Activated CD8-positive, alpha-beta T cell treated with anti-CD3 and anti-CD28 coated beads, Interleukin-2, amount 10 ng/mL, durations not matched to agents 7 days and 5 days (primary cell): ENCODE data around the gene CBARP. TPM values are rescaled to one million over a fixed set of nuclear protein-coding genes. Genes with fewer than 3 reads are reported as not detected.
A peak's percentile ranks its signal among the peaks of the same experiment; 100 is the strongest.

Experiments used
- ATAC-seq: fragments of 150-1000 bp; cut with Tn5 transposase; one replicate; pipeline ENCODE4 v1.10.0; 2021; ENCODE audit warnings: moderate library complexity
- CTCF ChIA-PET: fragments of 350-600 bp; sonication (Branson Sonifier 250); formaldehyde crosslinking; loops from one replicate; lab custom pipeline; 2021; ENCODE audit warnings: antibody characterized with exemption; lab: Charles Lee
- POLR2A ChIA-PET: fragments of 350-600 bp; sonication (Branson Sonifier 250); formaldehyde crosslinking; loops from one replicate; lab custom pipeline; 2021; ENCODE audit warnings: antibody characterized with exemption; lab: Charles Lee
- DNase-seq: peaks from one replicate; pipeline ENCODE4 v3.0.0-alpha.2; 2020
- H3K27ac Mint-ChIP-seq: one replicate; pipeline ENCODE4 v1.8.0; 2021; ENCODE audit warnings: mild to moderate bottlenecking, mixed read lengths
- H3K27me3 Mint-ChIP-seq: one replicate; pipeline ENCODE4 v1.8.0; 2021; ENCODE audit warnings: low read depth, mixed read lengths
- H3K36me3 Mint-ChIP-seq: one replicate; pipeline ENCODE4 v1.8.0; 2021; ENCODE audit warnings: low read depth, mixed read lengths
- H3K4me1 Mint-ChIP-seq: one replicate; pipeline ENCODE4 v1.8.0; 2021; ENCODE audit warnings: low read depth, mixed read lengths
- H3K4me3 Mint-ChIP-seq: one replicate; pipeline ENCODE4 v1.8.0; 2021; ENCODE audit warnings: mild to moderate bottlenecking, mixed read lengths
- H3K9me3 Mint-ChIP-seq: one replicate; pipeline ENCODE4 v1.8.0; 2022; ENCODE audit warnings: mixed read lengths; ENCODE audit not compliant: insufficient read depth
- total RNA-seq, 2 experiments: library from RNA; stranded (reverse); gene quantifications; one replicate each; pipeline ENCODE4 v1.2.3, GENCODE V29; 2021

CBARP gene
- total RNA-seq, 2 experiments from 2014 or later = 0.10 TPM; not detected in 1

DNA sequence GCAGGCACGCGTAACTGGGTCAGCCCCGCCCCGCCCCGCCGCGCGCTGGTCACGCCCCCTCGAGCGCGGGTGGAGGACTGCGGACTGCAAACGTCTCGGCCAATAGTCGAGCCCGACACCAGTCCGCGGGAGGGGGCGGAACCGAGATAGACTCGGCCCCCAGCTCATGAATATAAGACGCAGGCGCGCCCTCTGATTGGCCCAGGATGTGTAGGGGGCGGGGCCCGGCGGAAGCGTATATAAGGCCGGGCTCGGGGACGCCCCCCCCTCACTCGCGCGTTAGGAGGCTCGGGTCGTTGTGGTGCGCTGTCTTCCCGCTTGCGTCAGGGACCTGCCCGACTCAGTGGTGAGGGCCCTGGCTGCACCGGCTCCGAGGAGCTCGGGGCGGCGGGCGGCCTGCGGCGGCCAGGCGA is 31.3 kb upstream of the CBARP start, which contains the start of gene CIRBP:
CIRBP (plus strand) TSS at position 268 of the 413 bp plus-strand sequence. CDS start 1,602 bp downstream, outside the sequence.
- Mint-ChIP-seq H3K9me3 (no peaks in the 10 kb centered on the region), H3K4me1 (peaks cover 75% of the 10 kb centered on the region), H3K36me3 (peaks cover 51% of the 10 kb centered on the region), H3K4me3 (peak within 1 kb of the TSS; percentile 83), H3K27me3 (peaks cover 2% of the 10 kb centered on the region), H3K27ac (peak within 1 kb of the TSS; percentile 90)
- ChIA-PET CTCF (interaction anchor here (0.8 to 5.2 kb wide), 5 partner anchors 9 to 47 kb away, joined by 3 to 606 read pairs (median 4); partner anchors contain the start of gene ATP5F1D), POLR2A (interaction anchor here (0.5 to 4.4 kb wide), 46 partner anchors 8 to 781 kb away, joined by 3 to 218 read pairs (median 5); partner anchors contain the start of genes ABCA7, ARHGAP45, ATP5F1D and CNN2)
- peak; percentile 100 for DNase-seq
- peak; percentile 76 for ATAC-seq

DNA sequence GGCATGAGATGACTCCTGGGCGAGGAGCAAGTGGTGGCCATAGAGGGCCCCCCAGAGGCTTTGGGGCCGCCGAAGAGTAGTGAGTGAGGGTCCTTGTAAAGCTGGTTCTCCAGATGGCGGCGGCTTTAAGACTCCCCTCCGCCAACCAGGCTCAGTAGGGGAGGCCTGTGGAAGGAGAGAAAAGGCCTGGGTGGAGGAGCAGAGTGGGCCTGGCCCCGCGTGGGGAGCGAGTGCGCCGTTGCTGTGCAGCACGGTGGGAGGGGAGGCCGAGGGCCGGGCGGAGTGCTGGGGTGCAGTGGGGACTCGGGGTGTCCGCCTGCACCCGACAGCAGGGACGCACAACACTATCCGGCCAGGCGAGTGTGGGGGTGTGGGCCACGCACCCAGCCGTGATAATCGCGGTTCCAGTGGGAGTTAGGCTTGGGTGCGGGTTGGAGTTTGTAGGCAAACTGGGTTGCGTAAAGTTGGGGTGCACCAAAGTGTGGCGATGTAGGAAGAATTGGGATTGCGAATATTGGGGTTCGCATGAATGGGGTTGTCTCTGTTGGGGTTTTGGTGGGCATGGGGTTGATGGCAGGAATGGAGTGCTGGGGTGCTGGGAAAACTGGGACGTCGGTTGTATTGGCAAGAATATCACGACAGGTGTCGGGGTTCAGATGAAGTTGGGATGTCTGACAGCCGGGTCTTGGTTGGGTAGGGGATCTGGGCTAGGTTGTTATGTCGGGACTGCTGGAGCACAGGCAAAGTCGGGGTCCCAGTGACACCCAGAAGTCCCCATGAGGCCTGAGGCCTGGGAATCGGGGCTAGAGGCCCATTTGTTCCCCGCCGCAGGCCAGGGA is 30.6 kb upstream of the CBARP start:
- ChIA-PET POLR2A (interaction anchor here (0.6 to 4.4 kb wide), 38 partner anchors 9 to 781 kb away, joined by 3 to 218 read pairs (median 6); partner anchors contain the start of genes ARHGAP45, ATP5F1D and CNN2), CTCF (interaction anchor here (0.8 to 5.2 kb wide), 6 partner anchors 9 to 46 kb away, joined by 3 to 606 read pairs (median 4); partner anchors contain the start of gene ATP5F1D)
- H3K4me3 Mint-ChIP-seq = peak overlapping the region; percentile 64
- H3K27ac Mint-ChIP-seq = peak overlapping the region; percentile 85
- H3K27me3 Mint-ChIP-seq = peaks cover 2% of the 10 kb centered on the region
- ATAC-seq = no peak
- peaks cover 70% of the 10 kb centered on the region for H3K4me1 Mint-ChIP-seq
- no peaks in the 10 kb centered on the region for H3K9me3 Mint-ChIP-seq
- H3K36me3 Mint-ChIP-seq = peaks cover 44% of the 10 kb centered on the region
- no peak for DNase-seq

DNA sequence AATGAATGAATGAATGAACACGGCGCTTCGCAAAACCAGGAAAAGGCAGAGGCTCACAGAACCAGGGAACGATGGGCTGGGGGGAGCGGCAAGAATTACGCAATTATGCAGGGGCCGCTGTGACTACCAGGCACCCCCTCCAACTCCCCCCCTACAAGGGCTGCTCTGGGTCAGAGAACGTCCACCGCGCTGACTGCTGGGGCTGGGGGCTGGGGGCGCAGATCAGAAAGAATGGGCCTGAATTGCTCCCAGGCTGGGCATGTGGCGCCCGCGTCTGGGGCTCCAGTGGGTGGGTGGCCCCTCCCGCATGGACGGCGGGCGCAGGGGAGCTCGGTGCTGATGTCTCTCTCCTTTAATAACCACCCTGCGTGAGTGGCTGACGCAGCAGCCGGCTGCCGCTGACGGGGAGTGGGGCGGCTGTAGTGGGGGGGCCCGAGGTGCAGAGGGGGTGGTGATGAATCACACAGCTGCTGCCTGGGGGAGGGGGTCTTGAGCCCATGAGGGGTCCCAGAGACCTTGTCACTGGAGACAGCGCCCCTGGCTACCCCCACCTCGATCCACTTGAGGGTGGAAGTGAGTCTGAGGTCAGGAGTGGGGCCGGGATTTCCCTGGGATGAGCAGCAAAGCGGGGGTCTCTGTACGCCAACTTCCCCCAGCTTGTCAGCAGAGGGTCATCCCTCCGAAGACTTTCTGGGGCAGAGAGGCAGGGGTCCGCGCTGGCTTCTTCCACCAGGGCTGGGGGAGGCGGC is 29.8 kb upstream of the CBARP start:
- no peak for ATAC-seq
- no peak for DNase-seq

DNA sequence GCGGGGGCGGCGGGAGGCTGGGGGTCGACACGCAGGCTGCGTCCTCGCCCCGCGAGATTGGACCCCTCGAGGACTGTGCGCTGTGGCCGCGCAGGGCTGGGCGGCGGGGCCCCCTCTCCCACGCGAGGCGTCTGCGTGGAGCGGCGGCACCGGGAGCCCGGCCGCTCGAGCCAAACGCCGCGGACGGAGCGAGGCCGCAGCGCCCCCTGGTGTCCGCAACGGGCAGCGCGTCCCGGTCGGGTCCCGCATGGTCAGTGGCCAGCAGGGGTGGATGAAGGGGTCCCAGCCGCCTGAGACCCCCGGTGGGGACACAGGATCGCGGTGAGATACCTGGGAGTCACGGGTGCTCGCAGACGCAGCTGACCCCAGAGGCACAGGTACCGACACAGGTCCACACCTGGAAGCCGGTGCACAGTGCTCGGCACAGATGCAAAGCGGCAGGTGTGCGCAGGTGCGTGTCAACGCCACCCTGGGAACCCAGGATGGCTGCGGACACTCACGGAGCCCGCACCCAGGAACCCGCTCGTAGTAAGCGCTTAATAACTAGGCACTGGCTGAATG is 29.2 kb upstream of the CBARP start:
- Mint-ChIP-seq H3K27ac (no peak overlapping the region), H3K4me1 (peaks cover 70% of the 10 kb centered on the region), H3K36me3 (peaks cover 33% of the 10 kb centered on the region), H3K27me3 (peaks cover 2% of the 10 kb centered on the region), H3K4me3 (peak overlapping the region; percentile 54), H3K9me3 (no peaks in the 10 kb centered on the region)
- ChIA-PET POLR2A (interaction anchor here (0.7 to 4.4 kb wide), 6 partner anchors 8 to 192 kb away, joined by 3 to 218 read pairs (median 4); partner anchors contain the start of genes ATP5F1D and FAM174C), CTCF (interaction anchor here (0.9 to 5.2 kb wide), 22 partner anchors 8 to 609 kb away, joined by 3 to 606 read pairs (median 4); partner anchors contain the start of genes ARHGAP45, ATP5F1D and FAM174C)
- ATAC-seq (peak; percentile 7), DNase-seq (peak; percentile 80)

More for the DNA sequence above, 29.8 kb upstream of the CBARP start:
- peaks cover 39% of the 10 kb centered on the region for H3K36me3 Mint-ChIP-seq
- POLR2A ChIA-PET = interaction anchor here (1.1 to 4.4 kb wide), 4 partner anchors 10 to 188 kb away, joined by 4 to 218 read pairs (median 42); partner anchors contain the start of gene ATP5F1D
- peak overlapping the region; percentile 54 for H3K4me3 Mint-ChIP-seq
- peaks cover 72% of the 10 kb centered on the region for H3K4me1 Mint-ChIP-seq
- peaks cover 2% of the 10 kb centered on the region for H3K27me3 Mint-ChIP-seq
- H3K27ac Mint-ChIP-seq = no peak overlapping the region
- no peaks in the 10 kb centered on the region for H3K9me3 Mint-ChIP-seq
- CTCF ChIA-PET = interaction anchor here (1.3 to 5.2 kb wide), 5 partner anchors 8 to 137 kb away, joined by 3 to 606 read pairs (median 18); partner anchors contain the start of genes ATP5F1D and FAM174C

DNA sequence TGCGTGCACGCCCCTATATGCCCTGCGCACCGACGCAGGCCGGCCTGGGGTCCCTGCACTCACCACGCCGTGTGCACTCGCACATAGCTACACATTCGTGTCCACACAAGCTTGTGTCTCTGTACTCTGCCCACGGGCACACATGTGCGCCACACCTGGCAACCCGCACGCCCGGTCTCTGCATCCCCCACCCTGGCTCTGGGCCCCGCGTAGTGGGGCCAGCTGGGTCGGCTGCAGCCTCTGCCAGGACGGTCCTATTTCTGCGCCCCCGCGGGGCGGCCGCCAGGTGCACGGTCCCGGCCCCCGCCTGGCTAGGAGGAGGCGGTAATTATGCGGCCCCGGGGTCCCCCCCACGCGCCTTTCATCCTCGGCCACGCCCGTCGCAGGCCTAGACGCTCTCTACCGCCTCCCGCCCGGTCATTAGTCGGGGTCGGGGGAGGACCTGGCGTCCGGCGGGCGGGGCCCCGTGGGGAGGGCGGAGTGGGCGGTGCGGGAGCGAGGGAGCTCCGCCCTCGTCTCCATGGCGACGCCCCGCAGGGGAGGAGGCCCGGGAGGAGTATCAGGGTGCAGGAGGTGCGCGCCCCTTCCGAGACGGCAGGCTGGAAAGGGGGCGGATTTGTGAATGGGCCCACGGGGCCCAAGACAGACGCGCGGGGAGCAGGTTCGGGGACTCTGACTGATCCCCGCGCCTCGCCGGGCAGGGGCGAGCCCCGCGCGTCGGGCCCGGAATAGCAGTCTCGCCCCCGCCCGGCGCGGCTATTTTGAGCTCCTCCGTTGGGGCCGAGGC is 28.5 kb upstream of the CBARP start:
- Mint-ChIP-seq H3K36me3 (peaks cover 32% of the 10 kb centered on the region), H3K27ac (peak overlapping the region; percentile 82), H3K9me3 (no peaks in the 10 kb centered on the region), H3K4me3 (peak overlapping the region; percentile 69), H3K4me1 (peaks cover 70% of the 10 kb centered on the region), H3K27me3 (peaks cover 2% of the 10 kb centered on the region)
- ChIA-PET POLR2A (interaction anchor here (0.7 to 4.4 kb wide), 6 partner anchors 9 to 192 kb away, joined by 3 to 218 read pairs (median 4); partner anchors contain the start of genes ATP5F1D and FAM174C), CTCF (interaction anchor here (0.7 to 5.2 kb wide), 24 partner anchors 9 to 610 kb away, joined by 3 to 606 read pairs (median 4); partner anchors contain the start of genes ARHGAP45, ATP5F1D and FAM174C)
- ATAC-seq (peak; percentile 50), DNase-seq (peak; percentile 93)

DNA sequence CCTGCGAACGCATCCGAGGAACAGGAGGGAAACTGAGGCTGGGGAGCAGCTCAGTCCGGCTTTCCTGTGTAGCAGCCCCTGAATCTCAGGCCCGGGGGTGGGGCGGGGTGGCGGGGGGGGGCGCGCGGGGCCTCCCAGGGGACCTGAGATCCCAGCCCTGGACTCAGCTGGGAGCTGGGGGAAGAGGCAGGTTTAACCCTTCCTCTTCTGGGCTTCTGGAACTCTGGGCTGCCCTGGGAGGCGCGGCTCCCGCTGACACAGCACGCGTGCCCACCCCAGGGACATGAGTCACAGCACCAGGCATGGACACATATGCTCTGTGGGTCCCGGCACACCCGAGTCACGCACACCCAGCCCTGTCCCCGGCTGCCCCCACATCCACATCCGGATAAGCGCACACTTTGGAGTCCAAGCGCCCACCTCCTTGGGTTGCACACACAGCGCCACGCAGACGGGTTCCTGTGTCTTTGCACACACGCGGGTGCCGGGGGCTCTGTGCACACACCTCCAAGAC is 27.9 kb upstream of the CBARP start:
- peak; percentile 76 for DNase-seq
- POLR2A ChIA-PET = interaction anchor here (3.0 to 4.4 kb wide), 2 partner anchors 13 to 22 kb away, joined by 10 to 218 read pairs; partner anchors contain the start of gene ATP5F1D
- CTCF ChIA-PET = interaction anchor here (1.0 to 5.2 kb wide), 6 partner anchors 13 to 611 kb away, joined by 3 to 606 read pairs (median 6); partner anchors contain the start of gene ATP5F1D
- Mint-ChIP-seq H3K27me3 (peaks cover 2% of the 10 kb centered on the region), H3K36me3 (peaks cover 25% of the 10 kb centered on the region), H3K4me1 (peaks cover 65% of the 10 kb centered on the region), H3K4me3 (peak overlapping the region; percentile 69), H3K27ac (peak overlapping the region; percentile 82), H3K9me3 (no peaks in the 10 kb centered on the region)
- ATAC-seq = no peak

DNA sequence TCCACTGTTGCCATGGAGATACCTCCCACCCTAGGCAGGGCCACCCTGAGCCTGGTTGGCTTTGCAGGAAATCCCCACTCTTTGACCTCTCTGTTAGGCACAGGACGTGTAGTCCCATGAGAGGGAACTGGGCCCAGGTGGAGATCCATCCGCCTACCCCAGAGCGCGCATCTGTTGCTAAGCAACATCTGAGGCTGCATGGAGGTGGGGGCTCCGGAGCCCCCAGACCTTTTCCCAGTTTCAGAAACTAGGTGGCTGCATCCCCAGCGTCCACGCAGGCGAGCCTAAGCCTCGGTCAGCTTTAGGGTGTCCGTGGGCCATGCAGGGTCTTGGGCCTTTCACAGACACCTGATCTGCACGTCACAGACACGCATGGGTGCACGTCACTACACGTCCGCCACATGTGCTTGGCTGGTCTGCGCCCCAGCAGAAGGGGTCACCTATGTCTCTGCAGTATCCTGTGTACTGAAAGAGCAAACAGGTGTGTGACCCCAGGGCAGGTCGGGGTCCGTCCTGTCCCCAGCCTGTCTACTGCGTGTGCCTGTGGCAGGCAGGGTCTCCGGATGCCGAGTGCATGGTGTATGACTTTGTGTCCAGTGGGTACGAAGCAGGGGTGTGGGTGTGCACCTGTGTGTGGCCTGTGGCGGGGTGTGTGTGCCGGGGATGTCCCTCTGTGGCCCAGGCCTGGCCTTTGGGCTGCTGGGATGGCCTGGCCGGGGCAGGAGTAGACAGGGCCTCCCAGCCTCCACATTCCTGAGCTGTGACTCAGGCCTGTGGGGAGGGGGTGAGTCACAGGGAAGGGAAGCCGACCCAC is 27.2 kb upstream of the CBARP start:
- no peak for ATAC-seq
- Mint-ChIP-seq H3K9me3 (no peaks in the 10 kb centered on the region), H3K27me3 (peaks cover 2% of the 10 kb centered on the region), H3K4me1 (peaks cover 61% of the 10 kb centered on the region), H3K36me3 (peaks cover 18% of the 10 kb centered on the region), H3K4me3 (peak overlapping the region; percentile 51), H3K27ac (peak overlapping the region; percentile 81)
- ChIA-PET POLR2A (interaction anchor here (1.2 to 3.0 kb wide), 2 partner anchors 12 to 14 kb away, joined by 4 to 10 read pairs; no protein-coding TSS in a partner anchor), CTCF (interaction anchor here (4.5 to 5.2 kb wide), 2 partner anchors 21 kb away, joined by 53 to 606 read pairs; partner anchors contain the start of gene ATP5F1D)
- DNase-seq = no peak

DNA sequence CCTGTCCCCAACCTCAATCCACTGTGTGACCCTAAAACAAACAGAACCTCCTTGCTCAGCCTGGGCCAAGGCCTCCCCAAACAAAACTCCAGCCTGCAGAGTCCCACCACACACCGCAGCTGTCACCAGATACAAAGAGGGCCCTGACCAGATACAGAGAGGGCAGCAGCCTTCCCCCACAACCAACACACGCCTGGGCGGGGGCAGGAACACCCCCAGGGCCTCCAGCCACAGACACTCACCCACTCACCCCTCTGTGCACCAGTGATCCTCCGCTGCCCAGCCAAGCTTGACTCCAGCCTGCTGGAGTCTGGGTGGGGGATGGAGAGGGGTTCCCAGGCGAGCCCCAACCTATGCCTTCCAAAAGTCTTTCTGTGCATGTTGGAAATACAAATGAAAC is 25.4 kb upstream of the CBARP start:
- CTCF ChIA-PET = interaction anchor here (4.5 kb wide), 1 partner anchor 19 kb away, joined by 53 read pairs; no protein-coding TSS in a partner anchor
- H3K27me3 Mint-ChIP-seq = peaks cover 2% of the 10 kb centered on the region

DNA sequence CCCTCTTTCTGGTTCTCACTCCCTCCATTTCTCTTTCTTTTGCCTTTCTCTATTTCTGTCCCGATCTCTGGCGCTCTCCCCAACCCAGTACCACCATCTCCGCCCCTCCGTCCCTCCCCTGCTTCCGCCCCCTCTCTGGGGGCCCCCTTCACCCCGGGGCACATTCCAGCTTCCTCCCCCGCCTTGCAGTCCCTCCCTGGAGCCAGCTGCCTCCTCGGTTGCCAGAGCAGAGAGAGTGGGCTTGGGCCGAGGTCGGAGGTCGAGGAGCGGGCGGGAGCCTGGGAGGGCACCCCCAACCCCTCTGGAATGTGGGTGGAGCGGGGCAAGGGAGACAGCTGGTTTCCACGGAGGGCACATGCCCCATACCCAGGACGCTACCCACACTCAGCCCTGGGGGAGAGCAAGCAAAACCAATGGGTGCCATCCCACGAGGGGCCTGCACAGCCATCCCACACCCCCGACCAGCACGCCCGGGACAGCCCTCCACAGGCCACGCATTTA is 24.9 kb upstream of the CBARP start:
- Mint-ChIP-seq H3K27ac (peak overlapping the region; percentile 72), H3K27me3 (peaks cover 2% of the 10 kb centered on the region), H3K4me1 (peaks cover 71% of the 10 kb centered on the region), H3K4me3 (peak overlapping the region; percentile 64), H3K9me3 (no peaks in the 10 kb centered on the region), H3K36me3 (peaks cover 35% of the 10 kb centered on the region)
- POLR2A ChIA-PET = interaction anchor here (1.4 to 2.4 kb wide), 4 partner anchors 10 to 18 kb away, joined by 3 to 9 read pairs (median 6); no protein-coding TSS in a partner anchor
- ATAC-seq = no peak
- no peak for DNase-seq
- CTCF ChIA-PET = interaction anchor here (1.7 to 4.5 kb wide), 2 partner anchors 12 to 19 kb away, joined by 3 to 53 read pairs; no protein-coding TSS in a partner anchor

More for the DNA sequence above, 25.4 kb upstream of the CBARP start:
- Mint-ChIP-seq H3K4me1 (peaks cover 71% of the 10 kb centered on the region), H3K9me3 (no peaks in the 10 kb centered on the region), H3K36me3 (peaks cover 30% of the 10 kb centered on the region), H3K4me3 (peak overlapping the region; percentile 39), H3K27ac (peak overlapping the region; percentile 72)
- no peak for ATAC-seq
- no peak for DNase-seq
- POLR2A ChIA-PET = interaction anchor here (2.1 kb wide), 1 partner anchor 19 kb away, joined by 7 read pairs; no protein-coding TSS in a partner anchor
